Vagina (tissue), 2 donors: Measurements from ENCODE around the gene SGIP1. TPM values are rescaled to one million over a fixed set of nuclear protein-coding genes. Genes with fewer than 3 reads are reported as not detected.

Experiments
- DNase-seq, 2 donors: peaks; one replicate each; pipeline ENCODE4 v3.0.0-alpha.2; 2017; ENCODE audit errors: extremely low spot score in 2 of 2
- H3K27ac ChIP-seq: fragments of 200-600 bp; sonication (generic); one replicate; pipeline ENCODE4 v1.5.1; 2019
- H3K27me3 ChIP-seq: fragments of 200-600 bp; sonication (generic); one replicate; pipeline ENCODE4 v1.5.1; 2019
- H3K36me3 ChIP-seq, 2 donors: fragments of 200-600 bp; sonication (generic); one replicate each; pipeline ENCODE4 v1.5.1; 2017 to 2019
- H3K4me1 ChIP-seq: fragments of 200-600 bp; sonication (generic); one replicate; pipeline ENCODE4 v1.5.1; 2019
- H3K4me3 ChIP-seq, 2 donors: fragments of 200-600 bp; sonication (generic); 1 replicate in 1 of 2; 2 replicates in 1 of 2; pipeline ENCODE4 v1.5.1; 2016 to 2019
- H3K9me3 ChIP-seq: fragments of 200-600 bp; sonication (generic); one replicate; pipeline ENCODE4 v1.5.1; 2019
- CTCF ChIP-seq, 3 experiments: fragments of 450-650 bp in 2 of 3; fragments of 200-600 bp in 1 of 3; sonication (generic) in 1 of 3; IDR thresholded peaks; one replicate each; pipeline ENCODE4 v1.5.1; 2017 to 2019; ENCODE audit warnings: antibody characterized with exemption in 3 of 3, mild to moderate bottlenecking in 2 of 3, moderate library complexity in 2 of 3
- POLR2A ChIP-seq, 2 donors: fragments of 450-650 bp; IDR thresholded peaks; one replicate each; pipeline ENCODE4 v1.6.1; 2017; ENCODE audit warnings: antibody characterized with exemption in 2 of 2, mild to moderate bottlenecking in 2 of 2, moderate library complexity in 2 of 2
- POLR2AphosphoS5 ChIP-seq, 2 donors: sonication (generic); formaldehyde crosslinking; IDR thresholded peaks; one replicate each; pipeline ENCODE4 v1.9.0; 2017; ENCODE audit warnings: antibody characterized with exemption in 2 of 2, mild to moderate bottlenecking in 2 of 2, low read depth in 1 of 2; ENCODE audit not compliant: insufficient read depth in 1 of 2
- intact Hi-C: fragments of 100-400 bp; cut with DNase I; formaldehyde crosslinking; loops from one replicate; pipeline ENCODE4 v1.15.1; 2023
- total RNA-seq: library from RNA; depleted of rRNA; stranded (reverse); fragments of >200 nt; gene quantifications from one replicate; pipeline ENCODE4 v1.2.3, GENCODE V29; 2016

The SGIP1 gene
- total RNA-seq, 1 donor from 2014 or later, result 14.0 TPM

- peak overlapping the region; percentile 51 to 55 for H3K4me3 ChIP-seq
- H3K9me3 ChIP-seq, result no peaks in the 10 kb centered on the region
- peaks cover 26% of the 10 kb centered on the region for H3K4me1 ChIP-seq
- H3K27ac ChIP-seq, result peak overlapping the region; percentile 87
- TF ChIP-seq POLR2AphosphoS5 (IDR thresholded peaks at IDR 0.05; ENCODE audit: insufficient read depth in 1 of 2, low read depth in 1 of 2) (no peak), CTCF (IDR thresholded peaks at IDR 0.05) (no peak), POLR2A (IDR thresholded peaks at IDR 0.05) (no peak)
- no peaks in the 10 kb centered on the region for H3K27me3 ChIP-seq
- DNase-seq, result no peak
- intact Hi-C loops, result no loop called here
- H3K36me3 ChIP-seq, result no peaks in the 10 kb centered on the region
Observed at GRCh38 chr1:66535061-66535460, 1.1 kb downstream of the SGIP1 start.

GRCh38 chr1:66535853-66536252 lies 1.9 kb downstream of the SGIP1 start:
- Histone ChIP-seq H3K9me3 (no peaks in the 10 kb centered on the region), H3K27ac (peak overlapping the region; percentile 87), H3K27me3 (no peaks in the 10 kb centered on the region), H3K36me3 (no peaks in the 10 kb centered on the region), H3K4me3 (no peak overlapping the region), H3K4me1 (peaks cover 26% of the 10 kb centered on the region)
- intact Hi-C loops, result no loop called here
- DNase-seq, result no peak
- no peak for TF ChIP-seq CTCF (IDR thresholded peaks at IDR 0.05)
- no peak for TF ChIP-seq POLR2AphosphoS5 (IDR thresholded peaks at IDR 0.05; ENCODE audit: insufficient read depth in 1 of 2, low read depth in 1 of 2)
- no peak for TF ChIP-seq POLR2A (IDR thresholded peaks at IDR 0.05)

GRCh38 chr1:66537718-66538117 lies 3.8 kb downstream of the SGIP1 start:
- H3K9me3 ChIP-seq, result no peaks in the 10 kb centered on the region
- peaks cover 20% of the 10 kb centered on the region for H3K4me1 ChIP-seq
- H3K27ac ChIP-seq, result peak overlapping the region; percentile 53
- no peak for TF ChIP-seq POLR2AphosphoS5 (IDR thresholded peaks at IDR 0.05; ENCODE audit: insufficient read depth in 1 of 2, low read depth in 1 of 2)
- TF ChIP-seq CTCF (IDR thresholded peaks at IDR 0.05), result no peak
- no peak for TF ChIP-seq POLR2A (IDR thresholded peaks at IDR 0.05)
- no peak overlapping the region for H3K4me3 ChIP-seq
- DNase-seq, result no peak
- intact Hi-C loops, result no loop called here
- H3K36me3 ChIP-seq, result no peaks in the 10 kb centered on the region
- H3K27me3 ChIP-seq, result no peaks in the 10 kb centered on the region

GRCh38 chr1:66539491-66539890 lies 5.5 kb downstream of the SGIP1 start:
- TF ChIP-seq CTCF (IDR thresholded peaks at IDR 0.05), result no peak
- no peak for TF ChIP-seq POLR2AphosphoS5 (IDR thresholded peaks at IDR 0.05; ENCODE audit: insufficient read depth in 1 of 2, low read depth in 1 of 2)
- TF ChIP-seq POLR2A (IDR thresholded peaks at IDR 0.05), result no peak

GRCh38 chr1:66540434-66541032 lies 6.6 kb downstream of the SGIP1 start:
- DNase-seq, result no peak
- Histone ChIP-seq H3K9me3 (no peaks in the 10 kb centered on the region), H3K27ac (peak overlapping the region; percentile 69), H3K36me3 (no peaks in the 10 kb centered on the region), H3K4me1 (peaks cover 9% of the 10 kb centered on the region), H3K27me3 (no peaks in the 10 kb centered on the region), H3K4me3 (no peak overlapping the region)
- intact Hi-C loops, result no loop called here
- TF ChIP-seq POLR2A (IDR thresholded peaks at IDR 0.05) (no peak), POLR2AphosphoS5 (IDR thresholded peaks at IDR 0.05; ENCODE audit: insufficient read depth in 1 of 2, low read depth in 1 of 2) (no peak), CTCF (IDR thresholded peaks at IDR 0.05) (no peak)

More at GRCh38 chr1:66539491-66539890, 5.5 kb downstream of the SGIP1 start:
- no peak for DNase-seq
- Histone ChIP-seq H3K4me1 (peaks cover 14% of the 10 kb centered on the region), H3K36me3 (no peaks in the 10 kb centered on the region), H3K27me3 (no peaks in the 10 kb centered on the region), H3K27ac (peak overlapping the region; percentile 16), H3K4me3 (no peak overlapping the region), H3K9me3 (no peaks in the 10 kb centered on the region)
- intact Hi-C loops, result no loop called here
